GM21786 (cell line): ENCODE data around the gene PCSK6.
"Not testable (repeated sequence)": the region's sequence is repeated elsewhere in the genome, so short reads cannot be mapped to it uniquely, and the experiment has no call there.

Source experiments
- ATAC-seq: cut with Tn5 transposase; IDR thresholded peaks from one replicate; pipeline ENCODE4 v1.9.1; 2021; ENCODE audit not compliant: unreplicated experiment

Gene PCSK6

DNA sequence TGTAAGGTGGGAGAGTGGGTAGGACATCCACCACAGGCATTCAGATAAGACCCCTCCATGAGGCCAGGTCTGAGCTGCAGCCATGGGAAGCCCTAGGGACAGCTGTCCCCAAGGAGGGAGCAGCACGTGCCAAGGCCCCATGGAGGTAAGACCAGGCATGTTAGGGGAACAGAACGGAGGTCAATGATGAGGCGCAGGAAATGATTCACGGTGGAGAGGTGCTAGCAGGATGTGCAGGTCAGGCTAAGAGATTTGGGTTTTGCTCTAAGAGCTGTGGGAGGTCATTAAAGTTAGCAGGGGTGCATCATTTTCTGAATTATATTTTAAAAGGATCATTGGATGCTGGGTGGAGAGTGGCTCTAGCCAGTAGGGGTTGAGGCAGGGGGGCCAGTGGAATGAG is 128.1 kb downstream of the PCSK6 start:
- no peak for ATAC-seq

GRCh38 chr15:101359365-101359947 is 130.1 kb downstream of the PCSK6 start:
- ATAC-seq: no peak

DNA sequence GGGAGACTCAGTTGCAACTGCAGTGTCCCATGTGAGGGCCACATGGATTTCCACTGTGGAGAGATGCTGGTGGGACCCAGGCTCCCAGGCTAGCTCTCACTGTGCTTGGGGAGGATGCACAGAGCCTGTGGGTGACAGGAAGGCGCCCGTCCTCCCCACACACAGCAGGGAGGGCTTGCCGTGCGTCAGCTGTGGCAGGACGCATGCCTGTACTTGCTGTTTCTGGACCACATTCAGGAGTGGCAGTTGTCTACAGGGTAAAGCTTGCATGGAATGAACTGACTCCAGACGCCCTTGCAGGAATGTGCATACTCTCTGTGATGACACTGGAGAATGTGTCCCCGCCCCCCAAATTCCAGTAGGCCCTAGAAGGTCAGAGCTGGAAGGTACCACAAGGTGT is 130.6 kb downstream of the PCSK6 start:
- no peak for ATAC-seq

GRCh38 chr15:101357885-101358284 is 131.6 kb downstream of the PCSK6 start:
- ATAC-seq: no peak

GRCh38 chr15:101357333-101357732 is 132.2 kb downstream of the PCSK6 start:
- no peak for ATAC-seq

GRCh38 chr15:101356512-101357172 is 132.9 kb downstream of the PCSK6 start:
- ATAC-seq: not testable (repeated sequence)

- no peak for ATAC-seq
Measured at GRCh38 chr15:101355678-101356464, 133.6 kb downstream of the PCSK6 start.

DNA sequence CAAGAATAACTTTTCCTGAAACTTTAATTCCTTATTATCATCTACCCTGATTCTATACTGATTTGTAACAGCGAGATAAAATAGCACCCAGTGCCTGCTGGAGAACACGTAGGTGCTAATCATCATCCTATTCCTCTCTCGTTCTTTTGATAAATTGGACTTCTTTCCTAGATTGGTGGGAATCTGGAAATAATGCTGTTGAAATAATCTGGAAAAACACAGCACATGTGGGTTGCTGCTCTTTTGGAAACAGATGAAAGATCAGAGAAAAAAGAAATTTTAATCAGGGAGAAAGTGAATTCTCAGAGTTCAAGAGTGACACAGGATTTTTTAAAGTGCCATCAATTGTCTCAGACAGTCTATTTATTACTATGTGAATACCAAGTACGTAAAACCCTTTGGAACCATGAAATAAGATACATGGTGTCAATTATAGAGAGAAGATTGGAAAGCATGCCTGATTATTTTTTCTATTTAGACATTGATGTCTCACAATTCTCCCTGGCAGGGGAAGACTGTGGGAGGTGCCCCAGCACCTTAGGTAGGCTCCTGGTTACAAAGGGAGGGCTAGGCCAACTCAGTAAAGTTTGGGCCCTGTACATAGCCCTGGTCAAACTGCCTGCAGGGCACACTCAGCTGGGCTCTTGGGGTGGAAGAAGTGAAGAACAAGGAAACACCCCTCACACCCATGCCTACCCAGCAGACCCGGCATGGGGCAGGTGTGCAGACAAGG is 134.4 kb downstream of the PCSK6 start:
- ATAC-seq: no peak

- ATAC-seq: no peak
Measured at GRCh38 chr15:101353240-101353639, 136.3 kb downstream of the PCSK6 start.

DNA sequence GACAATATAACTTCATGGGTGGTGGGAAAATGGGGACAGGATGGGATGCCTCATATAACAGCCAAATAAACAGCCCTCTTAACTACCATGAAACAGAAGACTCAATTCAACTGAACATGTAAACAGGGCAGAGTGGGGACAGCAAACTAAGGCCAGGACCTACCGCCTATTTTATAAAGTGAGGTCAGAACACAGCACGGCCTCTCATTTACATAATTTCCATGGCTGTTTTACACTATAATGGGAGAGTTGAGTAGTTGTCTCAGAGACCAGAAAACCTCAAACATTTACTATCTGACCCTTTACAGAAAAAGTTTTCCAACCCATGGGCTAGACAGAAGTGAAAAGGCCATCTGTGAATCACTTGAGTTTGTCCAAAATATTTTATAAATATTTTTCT is 137.8 kb downstream of the PCSK6 start:
- ATAC-seq: no peak

GRCh38 chr15:101349047-101349951 is 140.2 kb downstream of the PCSK6 start:
- no peak for ATAC-seq

GRCh38 chr15:101348643-101349042 is 140.9 kb downstream of the PCSK6 start:
- no peak for ATAC-seq

GRCh38 chr15:101348015-101348414 is 141.5 kb downstream of the PCSK6 start:
- ATAC-seq: no peak

- no peak for ATAC-seq
Measured at GRCh38 chr15:101347454-101347853, 142.1 kb downstream of the PCSK6 start.

GRCh38 chr15:101346928-101347327 is 142.6 kb downstream of the PCSK6 start:
- ATAC-seq: no peak

- no peak for ATAC-seq
Measured at GRCh38 chr15:101342056-101342455, 147.5 kb downstream of the PCSK6 start.

GRCh38 chr15:101338502-101339057 is 150.9 kb downstream of the PCSK6 start:
- ATAC-seq: no peak

DNA sequence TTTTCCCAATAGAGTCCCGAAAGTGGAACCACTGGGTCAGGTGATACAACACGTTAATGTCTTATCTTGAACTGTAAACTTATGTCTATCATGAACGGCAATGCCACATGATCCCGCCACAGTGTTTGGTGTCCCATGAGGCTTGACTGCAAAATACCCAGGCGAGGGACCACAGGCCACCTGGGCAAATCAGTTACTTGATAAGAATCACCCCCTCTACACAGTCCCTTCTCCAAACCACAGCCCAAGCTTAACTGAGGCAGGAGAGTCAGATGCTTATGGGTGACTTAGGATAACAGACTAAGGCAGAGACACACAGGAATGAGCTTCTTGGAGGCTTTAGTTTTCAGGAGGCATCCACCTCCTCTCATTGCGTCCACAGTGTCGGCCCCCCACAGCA is 151.5 kb downstream of the PCSK6 start:
- ATAC-seq: no peak

DNA sequence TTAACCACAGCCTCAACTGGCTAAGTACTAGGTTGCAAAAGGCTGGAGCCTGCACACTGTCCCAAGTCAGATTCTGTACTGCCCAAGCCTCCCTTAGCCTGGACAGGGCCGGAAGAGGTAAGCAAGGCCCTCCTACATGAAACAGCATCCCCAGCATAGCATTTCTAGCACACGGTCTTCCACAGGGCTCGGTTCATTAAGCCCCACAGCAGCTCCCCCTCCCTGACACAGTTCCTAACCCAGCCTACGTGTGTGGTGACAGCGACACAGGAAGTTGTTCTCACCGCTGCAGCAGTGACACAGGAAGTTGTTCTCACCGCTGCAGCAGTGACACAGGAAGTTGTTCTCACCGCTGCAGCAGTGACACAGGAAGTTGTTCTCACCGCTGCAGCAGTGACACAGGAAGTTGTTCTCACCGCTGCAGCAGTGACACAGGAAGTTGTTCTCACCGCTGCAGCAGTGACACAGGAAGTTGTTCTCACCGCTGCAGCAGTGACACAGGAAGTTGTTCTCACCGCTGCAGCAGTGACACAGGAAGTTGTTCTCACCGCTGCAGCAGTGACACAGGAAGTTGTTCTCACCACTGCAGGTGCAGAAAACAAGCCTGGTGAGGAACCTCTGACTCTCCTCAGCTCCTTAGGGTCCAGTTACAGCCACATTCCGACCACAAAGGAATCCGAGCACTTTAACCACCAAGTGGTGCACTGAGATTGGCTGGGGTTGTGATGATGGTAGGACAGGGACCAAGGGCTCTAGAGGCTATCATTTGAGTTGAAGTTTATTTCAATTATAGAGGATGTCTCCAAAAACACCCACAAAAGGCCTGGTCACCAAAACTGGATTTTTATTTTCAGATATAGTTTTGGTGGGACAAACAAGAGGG is 155.4 kb downstream of the PCSK6 start:
- ATAC-seq: not testable (repeated sequence)
